Neuron (in vitro differentiated cells): Measurements from ENCODE around the gene FBXO9.

Experiments
- H2AFZ ChIP-seq: one replicate; pipeline ENCODE4 v1.6.1; 2013; ENCODE audit warnings: low read depth, mild to moderate bottlenecking, inconsistent platforms, low read length, moderate library complexity
- H3K27me3 ChIP-seq: one replicate; pipeline ENCODE4 v1.6.1; 2013; ENCODE audit warnings: low read length; ENCODE audit not compliant: insufficient read depth
- H3K36me3 ChIP-seq: one replicate; pipeline ENCODE4 v1.6.1; 2013; ENCODE audit warnings: low read length; ENCODE audit not compliant: insufficient read depth
- H3K4me1 ChIP-seq: one replicate; pipeline ENCODE4 v1.6.1; 2013; ENCODE audit warnings: low read length; ENCODE audit not compliant: insufficient read depth
- H3K4me3 ChIP-seq: 2 replicates; pipeline ENCODE4 v1.5.1; 2013; ENCODE audit warnings: mild to moderate bottlenecking, low read length, moderate library complexity
- H3K9me3 ChIP-seq: one replicate; pipeline ENCODE4 v1.6.1; 2013; ENCODE audit warnings: low read length

FBXO9 gene

GRCh38 chr6:53074347-53074746 is 9.1 kb downstream of the FBXO9 start:
- Histone ChIP-seq H3K4me3 (no peak overlapping the region), H3K4me1 (no peaks in the 10 kb centered on the region), H3K36me3 (peaks cover 42% of the 10 kb centered on the region), H3K9me3 (no peaks in the 10 kb centered on the region), H3K27me3 (no peaks in the 10 kb centered on the region), H2AFZ (no peak overlapping the region)

- Histone ChIP-seq H2AFZ (no peak overlapping the region), H3K36me3 (peaks cover 76% of the 10 kb centered on the region), H3K4me1 (no peaks in the 10 kb centered on the region), H3K4me3 (no peak overlapping the region), H3K9me3 (no peaks in the 10 kb centered on the region), H3K27me3 (no peaks in the 10 kb centered on the region)
These were observed 15.6 kb downstream of the FBXO9 start for GRCh38 chr6:53080813-53081212.

- H3K9me3 ChIP-seq, result no peaks in the 10 kb centered on the region
- H3K27me3 ChIP-seq, result no peaks in the 10 kb centered on the region
- H3K36me3 ChIP-seq, result peaks cover 67% of the 10 kb centered on the region
- H3K4me3 ChIP-seq, result no peak overlapping the region
- no peak overlapping the region for H2AFZ ChIP-seq
- H3K4me1 ChIP-seq, result no peaks in the 10 kb centered on the region
These were observed 21.1 kb downstream of the FBXO9 start for GRCh38 chr6:53086302-53086701.

- Histone ChIP-seq H3K4me1 (no peaks in the 10 kb centered on the region), H3K4me3 (no peak overlapping the region), H3K36me3 (peaks cover 56% of the 10 kb centered on the region), H3K27me3 (no peaks in the 10 kb centered on the region), H3K9me3 (no peaks in the 10 kb centered on the region), H2AFZ (no peak overlapping the region)
These were observed 24.7 kb downstream of the FBXO9 start for GRCh38 chr6:53089948-53090347.

- Histone ChIP-seq H3K27me3 (no peaks in the 10 kb centered on the region), H3K4me1 (no peaks in the 10 kb centered on the region), H3K9me3 (no peaks in the 10 kb centered on the region), H2AFZ (no peak overlapping the region), H3K4me3 (no peak overlapping the region), H3K36me3 (peaks cover 57% of the 10 kb centered on the region)
These were observed 25.4 kb downstream of the FBXO9 start for GRCh38 chr6:53090576-53090975.

- no peaks in the 10 kb centered on the region for H3K9me3 ChIP-seq
- peaks cover 67% of the 10 kb centered on the region for H3K36me3 ChIP-seq
- no peak overlapping the region for H3K4me3 ChIP-seq
- H3K4me1 ChIP-seq, result no peaks in the 10 kb centered on the region
- H3K27me3 ChIP-seq, result no peaks in the 10 kb centered on the region
- H2AFZ ChIP-seq, result no peak overlapping the region
These were observed 30.1 kb downstream of the FBXO9 start for GRCh38 chr6:53095270-53095669.

GRCh38 chr6:53095716-53096115 is 30.5 kb downstream of the FBXO9 start:
- H3K36me3 ChIP-seq, result peaks cover 63% of the 10 kb centered on the region

GRCh38 chr6:53100561-53100960 is 35.4 kb downstream of the FBXO9 start:
- H3K36me3 ChIP-seq, result peaks cover 47% of the 10 kb centered on the region
- H3K9me3 ChIP-seq, result no peaks in the 10 kb centered on the region
- no peak overlapping the region for H3K4me3 ChIP-seq
- H3K27me3 ChIP-seq, result no peaks in the 10 kb centered on the region
- no peak overlapping the region for H2AFZ ChIP-seq
- no peaks in the 10 kb centered on the region for H3K4me1 ChIP-seq

More at GRCh38 chr6:53095716-53096115, 30.5 kb downstream of the FBXO9 start:
- Histone ChIP-seq H3K9me3 (no peaks in the 10 kb centered on the region), H2AFZ (no peak overlapping the region), H3K4me1 (no peaks in the 10 kb centered on the region), H3K27me3 (no peaks in the 10 kb centered on the region), H3K4me3 (no peak overlapping the region)

GRCh38 chr6:53101006-53101405 is 35.8 kb downstream of the FBXO9 start:
- Histone ChIP-seq H3K4me3 (no peak overlapping the region), H3K4me1 (no peaks in the 10 kb centered on the region), H2AFZ (no peak overlapping the region), H3K36me3 (peaks cover 42% of the 10 kb centered on the region), H3K9me3 (no peaks in the 10 kb centered on the region), H3K27me3 (no peaks in the 10 kb centered on the region)

- Histone ChIP-seq H3K4me1 (no peaks in the 10 kb centered on the region), H2AFZ (no peak overlapping the region), H3K4me3 (no peak overlapping the region), H3K27me3 (no peaks in the 10 kb centered on the region), H3K9me3 (no peaks in the 10 kb centered on the region), H3K36me3 (peaks cover 15% of the 10 kb centered on the region)
These were observed 38.9 kb downstream of the FBXO9 start for GRCh38 chr6:53103993-53104675.

- H3K9me3 ChIP-seq, result no peaks in the 10 kb centered on the region
These were observed 39.7 kb downstream of the FBXO9 start for GRCh38 chr6:53104916-53105315.

GRCh38 chr6:53107091-53107490 is 41.9 kb downstream of the FBXO9 start:
- no peaks in the 10 kb centered on the region for H3K9me3 ChIP-seq
- H3K4me3 ChIP-seq, result no peak overlapping the region
- H3K27me3 ChIP-seq, result no peaks in the 10 kb centered on the region
- no peaks in the 10 kb centered on the region for H3K4me1 ChIP-seq
- H2AFZ ChIP-seq, result no peak overlapping the region
- peaks cover under 1% of the 10 kb centered on the region for H3K36me3 ChIP-seq

More at GRCh38 chr6:53104916-53105315, 39.7 kb downstream of the FBXO9 start:
- Histone ChIP-seq H2AFZ (no peak overlapping the region), H3K4me3 (no peak overlapping the region), H3K4me1 (no peaks in the 10 kb centered on the region), H3K36me3 (peaks cover 14% of the 10 kb centered on the region), H3K27me3 (no peaks in the 10 kb centered on the region)

GRCh38 chr6:53109612-53110011 is 44.4 kb downstream of the FBXO9 start:
- Histone ChIP-seq H3K27me3 (no peaks in the 10 kb centered on the region), H3K36me3 (no peaks in the 10 kb centered on the region), H2AFZ (no peak overlapping the region), H3K4me1 (no peaks in the 10 kb centered on the region), H3K9me3 (no peaks in the 10 kb centered on the region), H3K4me3 (no peak overlapping the region)

- H3K27me3 ChIP-seq, result no peaks in the 10 kb centered on the region
- no peaks in the 10 kb centered on the region for H3K4me1 ChIP-seq
- no peaks in the 10 kb centered on the region for H3K9me3 ChIP-seq
- no peak overlapping the region for H2AFZ ChIP-seq
- no peak overlapping the region for H3K4me3 ChIP-seq
- H3K36me3 ChIP-seq, result no peaks in the 10 kb centered on the region
These were observed 46.7 kb downstream of the FBXO9 start for GRCh38 chr6:53111865-53112264.
